CD4-positive, alpha-beta T cell treated with Interferon alpha-2 for 1 hour (primary cell): Measurements from ENCODE around the gene LCOR.
"Not testable (repeated sequence)": the region's sequence is repeated elsewhere in the genome, so short reads cannot be mapped to it uniquely, and the experiment has no call there.

Experiments
- DNase-seq, 2 donors: peaks; one replicate each; pipeline ENCODE4 v3.0.0-alpha.2; 2020 to 2022

Gene LCOR

DNA sequence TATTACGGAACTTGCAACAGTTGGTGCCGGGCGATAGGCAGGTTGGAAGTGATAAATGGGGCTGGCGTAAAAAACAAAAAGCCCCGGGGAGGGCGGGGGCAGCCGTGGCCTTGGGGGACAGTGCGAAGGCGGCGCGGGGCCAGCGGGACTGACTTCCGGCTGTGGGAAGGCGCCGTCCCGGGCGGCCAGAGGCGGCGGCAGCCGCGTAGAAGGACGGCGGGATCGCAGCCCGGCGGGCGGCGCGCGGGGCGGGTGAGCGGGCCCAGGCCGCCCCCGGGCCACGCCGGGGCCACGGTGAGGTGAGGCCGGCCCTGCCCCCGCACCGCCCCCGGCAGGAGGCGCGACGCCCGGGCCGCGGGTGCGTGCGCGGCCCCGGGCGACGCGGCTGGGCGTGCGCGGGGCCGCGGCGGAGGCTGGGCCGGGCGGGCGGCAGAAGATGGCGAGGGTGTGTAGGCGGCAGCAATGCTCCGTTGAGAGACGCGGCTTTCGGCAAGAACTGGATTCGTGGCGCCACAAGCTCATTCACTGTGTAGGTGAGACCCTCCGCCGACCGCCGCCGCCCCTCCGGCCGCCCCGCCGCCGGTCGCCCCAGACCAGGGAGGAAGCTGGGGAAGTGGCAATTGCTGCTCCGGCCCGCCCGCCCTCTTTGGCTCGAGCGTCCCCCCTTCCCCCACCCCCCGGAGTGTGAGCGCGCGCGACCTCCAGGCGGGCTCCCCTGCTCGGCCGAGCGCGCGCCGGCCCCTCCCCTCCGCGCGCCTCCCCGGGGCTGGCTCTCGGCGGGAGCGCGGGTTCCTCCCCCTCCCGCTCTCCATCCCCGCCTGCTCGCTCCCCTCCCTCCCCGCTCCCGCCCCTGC, at the start of gene LCOR:
Gene LCOR (plus strand): TSS at position 432 of the 854 bp plus-strand sequence. CDS start 116,760 bp downstream, outside the sequence.
- DNase-seq: peak; percentile 86 to 89

DNA sequence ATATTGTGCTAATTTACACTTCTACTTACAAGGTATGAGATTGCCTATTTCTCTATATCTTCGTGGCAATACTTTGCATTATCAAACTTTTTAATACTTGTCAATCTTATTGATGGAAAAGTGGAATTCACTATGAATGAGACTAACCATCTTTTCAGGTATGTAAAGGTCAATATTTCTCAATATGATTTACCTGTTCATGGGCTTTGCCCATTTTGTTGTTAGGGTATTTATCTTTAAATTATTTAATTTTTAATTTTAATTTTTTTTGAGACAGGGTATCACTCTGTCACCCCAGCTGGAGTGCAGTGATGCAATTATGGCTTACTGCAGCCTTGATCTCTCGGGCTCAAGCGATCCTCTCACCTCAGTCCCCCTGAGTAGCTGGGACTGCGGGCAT, 47.8 kb upstream of the LCOR start:
- no peak for DNase-seq

DNA sequence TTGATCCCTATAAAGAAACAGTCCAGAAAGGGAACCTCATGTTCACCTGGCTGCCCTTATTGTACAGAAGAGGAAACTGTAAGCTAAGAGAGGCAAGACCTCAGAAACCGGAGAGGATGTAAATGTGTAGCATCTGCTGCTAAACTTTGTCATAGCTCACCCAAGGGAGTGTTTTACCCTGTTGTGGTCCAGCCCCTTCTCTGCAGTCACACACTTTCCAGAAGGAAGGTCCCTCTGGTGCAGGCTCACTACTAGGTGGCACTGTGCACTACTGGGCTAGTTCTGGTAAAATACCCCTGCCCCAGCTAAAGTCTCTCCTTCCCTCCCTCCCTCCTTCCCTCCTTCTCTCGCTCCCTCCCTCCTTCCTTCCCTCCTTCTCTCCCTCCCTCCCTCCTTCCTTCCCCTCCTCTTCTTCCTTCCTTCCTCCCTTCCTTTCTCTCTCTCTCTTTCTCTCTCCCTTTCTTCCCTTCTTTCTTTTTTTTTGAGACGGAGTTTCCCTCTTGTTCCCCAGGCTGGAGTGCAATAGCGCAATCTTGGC, 42.5 kb upstream of the LCOR start:
- DNase-seq: peak in 1 of 2 donors; percentile 47

DNA sequence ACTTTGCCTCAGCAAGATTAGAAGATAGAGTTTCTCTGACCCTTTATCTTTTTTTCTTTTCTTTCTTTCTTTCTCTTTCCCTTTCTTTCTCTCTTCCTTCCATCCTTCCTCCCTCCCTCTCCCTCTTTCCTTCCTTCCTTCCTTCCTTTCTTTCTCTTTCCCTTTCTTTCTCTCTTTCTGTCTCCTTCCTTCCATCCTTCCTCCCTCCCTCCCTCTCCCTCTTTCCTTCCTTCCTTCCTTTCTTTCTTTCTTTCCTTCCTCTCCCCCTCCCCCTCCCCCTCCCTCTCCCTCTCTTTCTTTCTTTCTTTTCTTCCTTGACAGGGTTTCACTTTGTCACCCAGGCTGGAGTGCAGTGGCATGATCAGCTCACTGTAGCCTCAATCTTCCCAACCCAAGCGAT, 40.2 kb upstream of the LCOR start:
- DNase-seq: no peak

DNA sequence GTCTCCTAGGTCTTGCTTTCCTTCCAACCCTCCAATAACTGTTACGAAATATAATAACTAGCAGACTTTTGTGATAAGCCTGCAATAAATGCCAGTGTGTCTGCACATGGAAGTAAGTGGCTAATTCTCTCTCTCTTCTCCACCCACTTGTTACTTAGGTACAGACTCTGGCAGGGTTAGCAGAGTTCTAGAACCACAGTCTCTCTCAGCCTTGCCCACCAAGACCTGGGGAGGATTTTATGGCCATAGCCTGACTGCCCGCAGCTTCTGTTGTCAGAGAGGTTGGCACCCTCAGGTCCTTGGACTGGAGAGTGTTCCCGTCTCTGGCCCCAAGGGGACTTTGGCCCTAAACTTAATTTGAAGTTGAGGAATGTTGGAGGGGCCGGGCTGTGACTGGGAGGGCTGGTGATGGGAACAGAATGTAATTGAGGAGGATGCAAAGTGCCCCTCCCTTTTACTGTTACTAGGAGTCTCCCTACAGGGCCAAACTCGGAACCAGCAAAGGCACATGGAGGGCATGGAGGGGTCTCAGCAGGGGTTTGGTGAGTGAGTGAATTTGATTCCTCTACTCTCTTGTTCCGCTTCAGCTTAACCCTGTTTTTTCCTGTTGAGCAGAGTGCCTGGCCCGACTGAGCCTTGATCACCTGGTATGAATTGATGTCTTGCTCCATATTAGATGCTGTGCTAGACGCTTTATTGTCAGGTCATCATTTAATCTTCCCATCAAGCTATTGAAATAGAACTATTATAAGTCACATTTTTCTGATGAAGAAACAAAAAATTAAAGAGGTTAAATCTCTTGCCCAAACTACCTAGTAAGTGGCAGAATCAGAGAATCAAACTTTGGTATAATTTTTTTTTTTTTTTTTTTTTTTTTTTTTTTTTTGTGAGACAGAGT, 37.0 kb upstream of the LCOR start:
- DNase-seq: no peak

DNA sequence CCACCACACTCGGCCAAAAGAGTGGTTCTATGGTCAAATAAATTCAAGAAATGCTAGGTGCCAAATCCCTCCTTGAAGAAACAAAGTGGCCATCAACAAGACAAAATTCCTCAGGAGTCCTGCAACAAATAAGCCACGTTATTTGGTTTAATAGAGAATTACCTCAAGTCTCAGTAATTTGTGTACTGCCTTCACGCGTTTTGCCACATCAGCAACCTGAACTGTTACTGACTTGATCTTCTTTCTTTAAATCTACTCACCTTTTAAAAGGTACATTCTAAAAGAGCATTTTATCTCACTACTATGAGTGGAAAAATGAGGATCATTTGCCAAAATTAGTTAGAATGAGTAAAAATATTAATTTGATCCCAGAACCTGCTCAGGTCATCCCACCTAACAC, 34.6 kb upstream of the LCOR start:
- DNase-seq: no peak

DNA sequence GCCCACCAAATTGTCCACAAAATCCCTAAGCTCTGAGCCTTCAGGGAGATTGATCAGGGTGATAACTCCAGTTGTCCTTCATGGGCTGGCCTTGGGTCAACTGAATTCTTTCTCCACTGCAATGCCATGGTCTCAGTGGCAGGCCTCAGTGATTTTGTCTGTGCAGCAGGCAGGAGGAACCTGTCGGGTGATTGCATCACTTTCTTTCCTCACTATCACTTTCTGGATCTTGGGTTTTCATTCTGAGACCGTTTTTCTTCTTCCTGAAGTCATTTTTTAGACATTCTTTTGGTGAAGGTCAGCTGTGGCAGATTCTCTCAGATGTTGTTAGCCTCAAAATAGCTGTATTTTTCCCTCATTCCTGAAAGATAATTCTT, 28.8 kb upstream of the LCOR start:
- DNase-seq: no peak

DNA sequence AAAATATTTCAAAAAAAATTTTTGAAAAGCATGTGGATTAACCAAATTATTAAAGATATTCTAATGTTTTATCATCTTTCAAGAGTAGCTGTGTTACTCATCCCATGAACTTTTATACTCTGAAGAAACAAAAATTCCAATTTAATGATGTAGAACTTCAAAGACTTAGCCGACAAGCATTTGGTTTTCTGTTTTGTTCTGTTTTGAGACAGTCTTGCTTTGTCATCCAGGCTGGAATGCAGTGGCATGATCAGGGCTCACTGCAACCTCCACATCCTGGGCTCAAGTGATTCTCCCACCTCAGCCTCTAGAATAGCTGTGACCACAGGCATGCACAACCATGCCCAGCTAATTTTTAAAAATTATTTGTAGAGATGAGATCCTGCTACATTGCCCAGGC, 17.8 kb upstream of the LCOR start:
- no peak for DNase-seq

DNA sequence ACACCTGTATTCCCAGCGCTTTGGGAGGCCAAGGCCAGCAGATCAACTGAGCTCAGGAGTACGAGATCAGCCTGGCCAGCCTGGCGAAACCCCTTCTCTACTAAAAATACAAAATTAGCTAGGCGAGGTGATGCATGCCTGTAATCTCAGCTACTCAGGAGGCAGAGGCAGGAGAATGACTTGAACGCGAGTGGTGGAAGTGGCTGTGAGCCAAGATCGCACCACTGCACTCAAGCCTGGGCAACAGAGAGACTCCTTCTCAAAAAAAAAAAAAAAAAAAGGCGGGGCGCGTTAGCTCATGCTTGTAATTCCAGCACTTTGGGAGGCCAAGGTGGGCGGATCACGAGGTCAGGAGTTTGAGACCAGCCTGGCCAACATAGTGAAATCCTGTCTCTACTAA, 13.1 kb upstream of the LCOR start:
- not testable (repeated sequence) for DNase-seq

DNA sequence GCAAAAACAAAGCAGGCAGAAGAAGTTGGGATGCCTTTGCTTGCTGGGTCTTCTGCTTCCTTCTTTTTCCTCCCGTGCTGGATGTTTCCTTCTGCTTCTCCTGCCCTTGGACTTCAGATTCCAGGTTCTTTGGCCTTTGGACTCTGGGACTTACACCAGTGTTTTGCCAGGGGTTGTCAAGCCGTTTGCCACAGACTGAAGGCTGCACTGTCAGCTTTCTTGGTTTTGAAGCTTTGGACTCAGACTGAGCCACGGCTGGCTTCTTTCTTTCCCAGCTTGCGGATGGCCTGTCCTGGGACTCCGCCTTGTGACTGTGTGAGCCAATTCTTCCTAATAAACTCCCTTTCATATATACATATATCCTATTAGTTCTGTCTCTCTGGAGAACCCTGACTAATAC, 11.3 kb upstream of the LCOR start:
- DNase-seq: no peak

DNA sequence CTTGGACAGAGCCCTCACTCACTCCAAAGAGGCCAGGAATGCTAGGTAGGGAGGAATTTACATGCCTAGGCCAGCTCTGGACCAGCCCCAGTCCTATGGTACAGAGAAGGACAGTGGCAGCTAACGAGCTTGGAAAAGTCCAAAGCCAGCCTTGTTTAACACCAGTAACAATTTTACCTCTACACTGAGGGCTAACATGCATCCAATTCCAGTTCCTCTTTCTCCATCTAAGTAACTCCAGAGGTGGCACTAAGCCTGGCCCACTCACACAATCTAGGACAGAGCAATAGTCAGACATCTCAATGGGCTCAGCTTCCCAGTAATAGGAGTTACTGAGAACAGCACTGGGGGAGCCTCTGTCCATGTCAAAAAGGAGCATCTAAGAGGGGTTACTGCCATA, 5.7 kb upstream of the LCOR start:
- DNase-seq: no peak

DNA sequence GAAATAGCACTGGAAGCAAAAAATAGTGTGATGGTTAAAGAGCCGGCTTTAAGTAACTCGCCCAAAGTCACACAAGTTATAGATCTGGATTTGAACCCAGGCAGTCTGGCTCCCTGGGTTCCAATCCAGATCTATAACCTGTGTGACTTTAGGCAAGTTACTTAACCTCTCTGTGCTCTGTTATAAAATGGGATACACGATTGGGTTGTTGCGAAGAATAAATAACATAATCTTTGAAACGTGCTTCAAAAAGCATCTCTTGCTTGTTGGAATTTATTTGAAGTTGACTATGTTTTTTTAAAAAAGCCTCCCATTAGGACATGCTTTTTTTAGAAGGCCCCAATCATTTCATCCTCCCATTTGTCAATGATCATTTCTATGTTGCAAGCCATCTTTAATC, 3.5 kb upstream of the LCOR start:
- no peak for DNase-seq

DNA sequence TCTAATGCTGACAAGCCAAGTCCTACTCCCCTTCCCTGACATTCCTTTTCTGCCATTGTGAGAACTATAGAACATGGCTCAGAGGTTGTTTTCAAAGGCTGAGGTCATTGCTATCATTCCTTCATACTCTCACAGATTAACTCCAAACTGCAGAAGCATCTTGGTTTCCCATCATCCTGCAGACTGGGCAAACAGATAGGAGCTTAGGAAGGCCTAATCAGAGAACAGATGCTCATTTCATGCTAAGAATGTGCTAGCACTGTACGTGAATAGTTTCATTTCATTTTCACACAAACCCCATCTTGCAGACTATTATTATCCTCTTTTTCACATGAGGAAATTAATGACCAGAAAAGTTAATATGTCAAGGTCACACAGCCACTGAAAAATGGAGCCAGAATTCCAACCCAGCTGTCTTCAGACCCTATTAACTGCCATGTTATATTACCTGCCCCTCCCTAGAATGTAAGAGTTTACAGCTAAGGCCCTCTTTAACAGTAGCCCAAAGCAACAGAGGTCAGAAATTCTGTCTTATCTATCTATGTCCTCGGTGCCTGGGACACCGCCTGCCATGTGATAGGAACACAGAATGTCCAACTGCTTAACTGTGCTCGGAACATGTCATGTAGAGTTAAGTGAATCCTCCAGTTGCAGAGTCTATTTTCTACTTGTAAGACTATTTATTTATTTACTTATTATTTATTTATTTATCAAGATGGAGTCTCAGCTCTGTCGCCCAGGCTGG, 2.9 kb upstream of the LCOR start:
- no peak for DNase-seq

DNA sequence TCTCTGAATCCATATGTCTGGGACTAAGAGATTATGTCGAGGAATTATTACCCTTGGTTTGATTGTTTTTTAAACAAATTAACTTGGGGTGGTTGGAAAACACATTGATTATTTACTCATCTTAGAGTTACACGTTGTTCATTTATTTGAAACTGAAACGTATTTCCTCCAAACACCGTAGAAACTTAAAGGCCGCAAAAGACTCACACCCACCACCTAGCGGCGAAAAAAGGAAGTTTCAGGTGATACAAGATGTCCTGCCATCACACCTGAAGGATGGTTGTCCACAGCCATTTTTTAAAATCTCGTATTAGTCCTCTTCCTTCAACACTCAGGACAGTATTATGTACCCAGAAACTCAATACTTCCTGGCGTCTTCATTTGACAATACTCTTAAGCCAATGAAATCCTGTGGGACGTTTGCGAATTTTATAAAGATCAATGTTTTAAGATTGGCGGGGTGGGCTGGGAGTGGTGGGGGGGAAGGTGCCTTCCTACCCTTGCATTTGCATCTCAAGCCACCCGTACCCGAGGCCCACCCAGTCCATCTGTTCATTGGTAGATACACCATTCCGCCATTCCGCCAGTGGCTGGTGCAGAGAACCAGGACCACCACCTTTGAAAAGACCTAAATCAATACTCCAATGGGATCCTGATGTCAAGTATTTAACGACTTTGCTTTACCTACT, 1.4 kb upstream of the LCOR start:
- peak; percentile 86 to 93 for DNase-seq

DNA sequence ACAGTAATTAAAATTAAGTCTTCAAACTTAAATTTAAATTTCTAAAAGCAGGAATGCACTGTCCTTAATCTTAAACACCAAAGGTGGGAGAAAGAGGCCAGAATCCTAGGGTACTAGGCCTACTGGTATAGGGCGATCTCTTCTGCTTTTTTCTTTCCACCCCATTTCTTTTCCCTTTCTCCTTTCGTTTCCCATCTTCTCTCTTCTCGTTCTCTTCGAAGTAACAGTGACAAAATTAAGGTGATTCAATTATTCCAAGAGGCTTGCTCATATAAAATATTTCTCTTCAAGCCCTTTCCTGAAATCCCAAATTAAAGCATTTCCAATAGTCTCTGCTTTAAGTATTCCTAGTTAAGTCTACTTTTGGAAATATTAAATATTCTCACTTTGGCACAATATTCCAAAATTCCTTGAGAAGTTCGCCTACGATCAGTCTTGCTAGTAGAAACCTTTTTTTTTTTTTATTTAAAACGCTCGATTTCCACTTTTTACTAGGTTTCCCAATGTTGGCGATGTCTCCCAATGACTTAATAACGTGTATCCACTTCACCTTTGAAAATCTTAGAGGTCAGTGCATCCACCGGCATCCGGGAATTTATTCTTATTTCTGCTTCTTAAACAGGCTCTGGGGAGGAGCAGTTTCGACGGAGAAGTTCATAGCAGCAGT, 765 bp upstream of the LCOR start:
- DNase-seq: peak in 1 of 2 donors; percentile 7

DNA sequence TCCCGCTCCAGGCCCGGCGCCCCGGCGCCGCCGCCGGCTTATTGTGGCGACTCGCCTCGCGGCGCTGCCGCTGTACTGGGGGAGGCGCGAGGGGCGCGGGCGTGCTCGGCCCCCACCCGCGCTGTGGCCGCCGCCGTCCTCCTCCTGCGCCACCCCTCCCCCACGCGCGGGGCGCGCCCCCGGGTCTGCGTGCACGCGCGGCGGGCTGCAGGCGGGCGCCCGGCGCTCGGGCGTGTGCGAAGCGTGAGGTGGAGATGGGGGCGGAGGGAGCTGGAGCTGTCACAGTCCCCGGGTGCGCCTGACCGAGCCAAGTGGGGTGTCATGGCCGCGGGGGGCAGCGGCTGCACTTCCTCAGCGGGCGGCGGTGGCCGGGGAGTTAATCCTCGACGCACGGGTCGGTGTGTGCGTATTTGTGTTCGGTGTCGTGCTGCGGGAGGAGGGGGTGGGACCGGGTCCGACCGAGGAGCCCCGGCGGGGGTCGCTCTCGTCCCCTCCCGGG, 672 bp downstream of the LCOR start:
- DNase-seq: peak; percentile 88 to 92

DNA sequence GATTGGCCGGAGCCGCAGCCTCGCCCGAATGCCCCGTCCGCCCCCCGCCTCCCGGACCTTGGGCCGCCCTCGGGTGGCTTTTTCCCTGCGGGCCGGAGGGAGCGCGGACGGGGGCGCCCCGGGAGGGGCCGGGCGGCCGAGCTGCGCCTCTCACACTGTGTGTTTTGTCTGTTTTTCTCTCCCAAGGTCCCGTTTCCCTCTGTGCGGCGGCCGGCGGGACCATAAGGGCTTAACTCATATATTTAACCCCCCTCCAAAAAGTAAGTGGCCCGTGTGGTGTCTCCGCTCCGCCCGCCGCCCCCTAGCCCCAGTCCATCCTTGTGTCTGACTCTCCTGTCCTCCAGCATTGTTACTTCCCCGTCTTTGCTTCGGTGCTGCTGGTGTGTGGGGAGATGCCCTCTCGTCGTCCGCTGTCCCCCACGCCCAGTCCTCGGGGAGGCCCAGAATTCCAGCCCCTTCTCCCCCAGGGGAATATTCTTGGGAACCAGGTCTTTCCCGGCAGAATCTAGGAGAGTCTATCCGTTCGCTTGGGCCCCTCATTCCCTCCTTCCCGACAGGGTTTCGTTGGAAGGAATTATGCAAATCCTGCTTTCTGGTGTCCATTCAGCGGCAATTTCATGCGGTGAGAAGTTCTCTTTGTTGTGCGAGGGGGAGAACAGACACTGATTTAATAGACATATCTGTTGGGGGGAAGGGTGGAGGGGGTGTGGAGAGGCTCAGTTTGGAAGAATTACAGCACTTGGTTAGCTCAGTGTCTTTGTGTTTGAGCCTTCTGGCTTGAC, 1.3 kb downstream of the LCOR start:
- DNase-seq: no peak

DNA sequence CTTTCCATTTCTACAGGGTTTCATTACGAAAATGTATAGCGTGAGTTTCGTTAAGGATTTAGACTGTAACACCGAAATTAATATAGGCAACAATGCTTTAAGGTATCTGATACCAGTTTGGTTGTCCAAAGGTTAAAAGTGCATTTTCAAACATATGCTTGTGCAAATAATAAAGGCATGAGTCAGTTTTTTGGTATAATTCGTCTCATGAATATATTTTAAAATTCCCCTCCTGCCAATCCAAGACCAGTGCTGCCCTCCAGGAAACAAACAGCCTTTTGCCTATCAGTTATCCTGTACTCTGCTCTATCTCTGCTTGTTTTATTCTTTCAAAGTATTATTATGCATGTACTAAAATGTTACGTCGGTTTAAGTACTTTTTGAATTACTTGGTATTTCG, 2.0 kb downstream of the LCOR start:
- DNase-seq: no peak

DNA sequence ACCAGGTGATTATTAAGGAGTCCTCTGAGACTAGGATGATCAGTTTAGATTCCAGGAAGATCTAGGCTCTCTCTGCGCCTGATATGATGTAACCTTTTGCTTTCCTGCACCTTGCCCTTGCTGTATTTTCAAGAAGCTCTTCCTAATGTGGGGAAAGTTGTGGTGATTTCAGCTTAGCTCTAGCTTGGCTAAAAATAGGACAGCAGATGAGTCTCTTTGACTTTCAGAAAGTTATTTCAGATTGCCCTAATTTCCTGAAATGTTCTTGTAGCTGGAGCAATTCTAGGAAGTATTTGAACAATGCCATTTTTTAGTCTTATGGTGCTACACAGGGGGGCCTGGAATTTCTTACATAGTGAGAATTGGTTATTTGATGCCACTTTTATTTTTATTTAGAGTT, 3.8 kb downstream of the LCOR start:
- no peak for DNase-seq

DNA sequence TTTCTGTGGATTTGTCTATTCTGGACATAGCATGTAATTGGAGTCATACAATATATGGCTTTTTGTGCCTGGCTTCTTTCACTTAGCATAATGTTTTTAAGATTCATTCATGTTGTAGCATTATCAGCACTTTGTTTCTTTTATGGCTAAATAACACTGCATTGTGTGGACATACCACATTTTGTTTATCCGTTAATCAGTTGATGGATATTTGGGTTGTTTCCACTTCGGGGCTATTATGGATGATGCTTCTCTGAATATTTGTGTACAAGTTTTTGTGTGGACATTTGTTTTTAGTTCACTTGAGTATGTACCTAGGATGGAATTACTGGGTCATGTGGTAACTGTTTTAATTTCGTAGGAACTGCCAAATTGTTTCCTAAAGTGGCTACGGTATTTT, 6.4 kb downstream of the LCOR start:
- no peak for DNase-seq
